ENCODE results near the gene SNX19. TPM values are rescaled to one million over a fixed set of nuclear protein-coding genes. Genes with fewer than 3 reads are reported as not detected.
"Not testable (repeated sequence)": the region's sequence is repeated elsewhere in the genome, so short reads cannot be mapped to it uniquely, and the experiment has no call there.

Gene SNX19
- total and polyA plus RNA-seq, 12 donors: 13.6 to 102 (median 65.3) TPM

- H3K4me1 ChIP-seq (replicated peaks in 1 of 2): no peaks in the 10 kb centered on the region
- DNase-seq: no peak
- TF ChIP-seq, protein P1, sequence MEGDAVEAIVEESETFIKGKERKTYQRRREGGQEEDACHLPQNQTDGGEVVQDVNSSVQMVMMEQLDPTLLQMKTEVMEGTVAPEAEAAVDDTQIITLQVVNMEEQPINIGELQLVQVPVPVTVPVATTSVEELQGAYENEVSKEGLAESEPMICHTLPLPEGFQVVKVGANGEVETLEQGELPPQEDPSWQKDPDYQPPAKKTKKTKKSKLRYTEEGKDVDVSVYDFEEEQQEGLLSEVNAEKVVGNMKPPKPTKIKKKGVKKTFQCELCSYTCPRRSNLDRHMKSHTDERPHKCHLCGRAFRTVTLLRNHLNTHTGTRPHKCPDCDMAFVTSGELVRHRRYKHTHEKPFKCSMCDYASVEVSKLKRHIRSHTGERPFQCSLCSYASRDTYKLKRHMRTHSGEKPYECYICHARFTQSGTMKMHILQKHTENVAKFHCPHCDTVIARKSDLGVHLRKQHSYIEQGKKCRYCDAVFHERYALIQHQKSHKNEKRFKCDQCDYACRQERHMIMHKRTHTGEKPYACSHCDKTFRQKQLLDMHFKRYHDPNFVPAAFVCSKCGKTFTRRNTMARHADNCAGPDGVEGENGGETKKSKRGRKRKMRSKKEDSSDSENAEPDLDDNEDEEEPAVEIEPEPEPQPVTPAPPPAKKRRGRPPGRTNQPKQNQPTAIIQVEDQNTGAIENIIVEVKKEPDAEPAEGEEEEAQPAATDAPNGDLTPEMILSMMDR (IDR thresholded peaks at IDR 0.05): no peak
- no peak for TF ChIP-seq POLR2A (IDR thresholded peaks at IDR 0.05)
- no peaks in the 10 kb centered on the region for H3K36me3 ChIP-seq (replicated peaks in 1 of 2)
- 74 to 89% (median 76%) methylated on average over 2 of the region's 2 CpGs for WGBS, 4 donors
- no peaks in the 10 kb centered on the region for H3K27me3 ChIP-seq
- no peak overlapping the region for H3K4me3 ChIP-seq
- no peaks in the 10 kb centered on the region for H3K9me3 ChIP-seq (replicated peaks in 1 of 3)
- no peak overlapping the region for H3K27ac ChIP-seq
- intact Hi-C loops (cut with DNase I): no loop called here
Measured at GRCh38 chr11:130858215-130858614, 58.1 kb downstream of the SNX19 start.

DNA sequence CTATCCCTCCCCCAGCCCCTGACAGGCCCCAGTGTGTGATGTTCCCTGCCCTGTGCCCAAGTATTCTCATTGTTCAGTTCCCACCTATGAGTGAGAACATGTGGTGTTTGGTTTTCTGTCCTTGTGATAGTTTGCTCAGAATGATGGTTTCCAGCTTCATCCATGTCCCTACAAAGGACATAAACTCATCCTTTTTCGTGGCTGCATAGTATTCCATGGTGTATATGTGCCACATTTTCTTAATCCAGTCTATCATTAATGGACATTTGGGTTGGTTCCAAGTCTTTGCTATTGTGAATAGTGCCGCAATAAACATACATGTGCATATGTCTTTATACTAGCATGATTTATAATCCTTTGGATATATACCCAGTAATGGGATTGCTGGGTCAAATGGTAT, 60.6 kb downstream of the SNX19 start:
- H3K27ac ChIP-seq; H3K36me3 ChIP-seq (replicated peaks in 1 of 2); H3K4me1 ChIP-seq (replicated peaks in 1 of 2); DNase-seq; H3K9me3 ChIP-seq (replicated peaks in 1 of 3); H3K4me3 ChIP-seq; H3K27me3 ChIP-seq; intact Hi-C loops (cut with DNase I): not testable (repeated sequence)
- WGBS, 4 donors: 77 to 92% (median 81%) methylated on average over 2 of the region's 2 CpGs

DNA sequence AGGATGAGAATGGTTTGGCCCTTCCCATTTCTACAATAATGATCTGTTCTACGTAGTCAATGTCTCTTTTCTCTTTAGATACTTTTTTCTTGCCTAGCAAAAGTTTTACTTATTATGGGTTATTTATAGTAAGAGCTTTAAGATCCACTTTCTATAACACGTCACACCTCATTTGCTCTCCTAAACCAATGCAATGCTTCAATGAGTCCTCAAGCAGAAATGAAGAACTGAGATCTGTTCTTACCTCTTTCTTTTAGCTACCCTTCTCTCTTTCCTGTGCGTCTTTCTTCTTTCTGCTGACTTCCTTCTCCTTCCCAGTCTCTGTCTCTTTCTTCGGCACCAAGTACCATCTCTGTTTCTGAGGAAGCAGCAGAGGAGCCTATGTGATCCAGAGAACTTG, 61.8 kb downstream of the SNX19 start:
- Histone ChIP-seq H3K36me3 (replicated peaks in 1 of 2) (no peaks in the 10 kb centered on the region), H3K9me3 (replicated peaks in 1 of 3) (no peaks in the 10 kb centered on the region), H3K27ac (no peak overlapping the region), H3K4me1 (replicated peaks in 1 of 2) (no peaks in the 10 kb centered on the region), H3K4me3 (no peak overlapping the region), H3K27me3 (no peaks in the 10 kb centered on the region)
- DNase-seq: no peak
- no peak for TF ChIP-seq POLR2A (IDR thresholded peaks at IDR 0.05)
- TF ChIP-seq, protein P1 (IDR thresholded peaks at IDR 0.05): no peak
- intact Hi-C loops (cut with DNase I): no loop called here
- WGBS, 4 donors: 81 to 86% (median 85%) methylated on average over 4 of the region's 4 CpGs

GRCh38 chr11:130852589-130852988, 63.7 kb downstream of the SNX19 start:
- TF ChIP-seq, protein P1 (IDR thresholded peaks at IDR 0.05): no peak
- TF ChIP-seq POLR2A (IDR thresholded peaks at IDR 0.05): no peak

GRCh38 chr11:130850185-130850944, 65.9 kb downstream of the SNX19 start:
- TF ChIP-seq, protein P1 (IDR thresholded peaks at IDR 0.05): no peak
- no peak for TF ChIP-seq POLR2A (IDR thresholded peaks at IDR 0.05)
- Histone ChIP-seq H3K27ac (no peak overlapping the region), H3K27me3 (no peaks in the 10 kb centered on the region), H3K36me3 (replicated peaks in 1 of 2) (no peaks in the 10 kb centered on the region), H3K9me3 (replicated peaks in 1 of 3) (no peaks in the 10 kb centered on the region), H3K4me1 (replicated peaks in 1 of 2) (no peaks in the 10 kb centered on the region), H3K4me3 (no peak overlapping the region)
- no peak for DNase-seq
- intact Hi-C loops (cut with DNase I): no loop called here
- 77 to 85% (median 79%) methylated on average over 6 of the region's 6 CpGs for WGBS, 4 donors

More at GRCh38 chr11:130852589-130852988, 63.7 kb downstream of the SNX19 start:
- H3K4me3 ChIP-seq: no peak overlapping the region
- WGBS, 4 donors: 70 to 79% (median 72%) methylated on average over 8 of the region's 8 CpGs
- DNase-seq: no peak
- H3K36me3 ChIP-seq (replicated peaks in 1 of 2): no peaks in the 10 kb centered on the region
- no peaks in the 10 kb centered on the region for H3K9me3 ChIP-seq (replicated peaks in 1 of 3)
- intact Hi-C loops (cut with DNase I): no loop called here
- no peak overlapping the region for H3K27ac ChIP-seq
- H3K27me3 ChIP-seq: no peaks in the 10 kb centered on the region
- no peaks in the 10 kb centered on the region for H3K4me1 ChIP-seq (replicated peaks in 1 of 2)

Measured in adrenal gland (tissue), 12 donors.